ENCODE measurements around the gene WWOX. TPM values are rescaled to one million over a fixed set of nuclear protein-coding genes. Genes with fewer than 3 reads are reported as not detected.

WWOX gene
- polyA plus RNA-seq, 1 donor from 2014 or later = 25.6 TPM

DNA sequence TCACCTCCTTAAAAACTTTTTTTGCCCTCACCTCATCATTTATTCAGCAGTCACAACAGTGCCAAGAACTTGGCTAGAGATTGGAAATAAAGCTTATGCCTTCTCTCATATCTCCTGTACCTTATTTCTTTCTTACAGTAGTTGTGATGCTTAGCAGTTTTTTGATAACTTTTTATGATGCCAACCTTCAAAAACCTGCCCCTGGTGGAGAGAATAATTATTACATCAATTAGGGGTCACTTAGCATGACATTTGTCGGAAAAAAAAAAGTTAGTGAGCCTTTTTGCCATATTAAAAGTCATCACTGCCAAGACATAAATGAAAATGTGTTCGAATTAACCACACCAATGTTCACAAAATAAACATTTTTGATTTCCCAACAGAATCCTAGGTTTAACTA is 296.6 kb downstream of the WWOX start:
- H3K9me3 ChIP-seq (ENCODE audit: low read length) = peaks cover 3% of the 10 kb centered on the region
- TF ChIP-seq, protein P1, sequence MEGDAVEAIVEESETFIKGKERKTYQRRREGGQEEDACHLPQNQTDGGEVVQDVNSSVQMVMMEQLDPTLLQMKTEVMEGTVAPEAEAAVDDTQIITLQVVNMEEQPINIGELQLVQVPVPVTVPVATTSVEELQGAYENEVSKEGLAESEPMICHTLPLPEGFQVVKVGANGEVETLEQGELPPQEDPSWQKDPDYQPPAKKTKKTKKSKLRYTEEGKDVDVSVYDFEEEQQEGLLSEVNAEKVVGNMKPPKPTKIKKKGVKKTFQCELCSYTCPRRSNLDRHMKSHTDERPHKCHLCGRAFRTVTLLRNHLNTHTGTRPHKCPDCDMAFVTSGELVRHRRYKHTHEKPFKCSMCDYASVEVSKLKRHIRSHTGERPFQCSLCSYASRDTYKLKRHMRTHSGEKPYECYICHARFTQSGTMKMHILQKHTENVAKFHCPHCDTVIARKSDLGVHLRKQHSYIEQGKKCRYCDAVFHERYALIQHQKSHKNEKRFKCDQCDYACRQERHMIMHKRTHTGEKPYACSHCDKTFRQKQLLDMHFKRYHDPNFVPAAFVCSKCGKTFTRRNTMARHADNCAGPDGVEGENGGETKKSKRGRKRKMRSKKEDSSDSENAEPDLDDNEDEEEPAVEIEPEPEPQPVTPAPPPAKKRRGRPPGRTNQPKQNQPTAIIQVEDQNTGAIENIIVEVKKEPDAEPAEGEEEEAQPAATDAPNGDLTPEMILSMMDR (IDR thresholded peaks at IDR 0.05; ENCODE audit: poor library complexity, severe bottlenecking) = no peak
- H3K9ac ChIP-seq (ENCODE audit: low read length) = no peak overlapping the region
- H3K27ac ChIP-seq (ENCODE audit: low read length) = no peak overlapping the region
- H3K27me3 ChIP-seq (ENCODE audit: insufficient read depth, low read depth, low read length) = no peaks in the 10 kb centered on the region
- no peaks in the 10 kb centered on the region for H3K9me2 ChIP-seq (ENCODE audit: insufficient read depth, low read length)
- H3K79me2 ChIP-seq (replicated peaks; ENCODE audit: insufficient read depth, low read length) = no peaks in the 10 kb centered on the region
- no peak overlapping the region for H2AFZ ChIP-seq (ENCODE audit: low read depth, low read length)
- H3F3A ChIP-seq (ENCODE audit: insufficient read depth, low read length, poor library complexity, severe bottlenecking) = no peaks in the 10 kb centered on the region
- no peaks in the 10 kb centered on the region for H4K20me1 ChIP-seq (ENCODE audit: insufficient read depth)
- no peak overlapping the region for H3K4me2 ChIP-seq (ENCODE audit: low read length)
- H3K36me3 ChIP-seq (ENCODE audit: insufficient read depth, low read length) = no peaks in the 10 kb centered on the region
- no peak overlapping the region for H3K4me3 ChIP-seq (ENCODE audit: low read length)

DNA sequence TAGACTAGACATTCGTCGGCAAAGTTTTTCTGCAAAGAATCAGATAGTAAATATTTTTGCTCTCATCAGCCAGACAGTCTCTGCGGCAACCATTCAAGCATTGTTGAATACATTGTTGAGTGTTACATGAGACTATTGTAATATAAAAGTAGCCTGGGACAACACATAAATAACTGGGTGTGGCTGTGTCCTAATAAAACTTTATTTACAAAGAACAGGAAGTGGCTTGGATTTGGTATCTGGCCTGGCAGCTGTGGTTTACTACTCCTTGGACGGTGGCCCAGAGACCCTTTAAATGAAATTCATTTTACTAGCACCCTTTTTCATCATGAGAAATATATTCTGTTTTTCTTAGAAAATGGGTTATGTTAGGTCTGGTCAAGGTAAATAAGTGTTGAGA is 297.2 kb downstream of the WWOX start:
- Histone ChIP-seq H3K9me2 (ENCODE audit: insufficient read depth, low read length) (no peaks in the 10 kb centered on the region), H3K4me3 (ENCODE audit: low read length) (no peak overlapping the region), H3K79me2 (replicated peaks; ENCODE audit: insufficient read depth, low read length) (no peaks in the 10 kb centered on the region), H2AFZ (ENCODE audit: low read depth, low read length) (no peak overlapping the region), H3K9ac (ENCODE audit: low read length) (no peak overlapping the region), H3K27me3 (ENCODE audit: insufficient read depth, low read depth, low read length) (no peaks in the 10 kb centered on the region), H3F3A (ENCODE audit: insufficient read depth, low read length, poor library complexity, severe bottlenecking) (no peaks in the 10 kb centered on the region), H4K20me1 (ENCODE audit: insufficient read depth) (no peaks in the 10 kb centered on the region), H3K9me3 (ENCODE audit: low read length) (peaks cover 3% of the 10 kb centered on the region), H3K27ac (ENCODE audit: low read length) (no peak overlapping the region), H3K4me2 (ENCODE audit: low read length) (no peak overlapping the region), H3K36me3 (ENCODE audit: insufficient read depth, low read length) (no peaks in the 10 kb centered on the region)
- TF ChIP-seq POLR2AphosphoS5 (IDR thresholded peaks at IDR 0.05) (no peak), MXI1 (conservative IDR thresholded peaks at IDR 0.05; ENCODE audit: poor library complexity, severe bottlenecking) (no peak), EZH2 (IDR thresholded peaks at IDR 0.05; ENCODE audit: borderline replicate concordance, insufficient read depth, low read length, poor library complexity, severe bottlenecking) (no peak), TAF1 (IDR thresholded peaks at IDR 0.05; ENCODE audit: low read depth) (no peak), SMC3 (conservative IDR thresholded peaks at IDR 0.05; ENCODE audit: poor library complexity) (no peak), RAD21 (conservative IDR thresholded peaks at IDR 0.05) (no peak), EP300 (conservative IDR thresholded peaks at IDR 0.05; ENCODE audit: poor library complexity, severe bottlenecking) (no peak)
- TF ChIP-seq, protein P1 (IDR thresholded peaks at IDR 0.05; ENCODE audit: poor library complexity, severe bottlenecking) = no peak
- TF ChIP-seq, protein P2, sequence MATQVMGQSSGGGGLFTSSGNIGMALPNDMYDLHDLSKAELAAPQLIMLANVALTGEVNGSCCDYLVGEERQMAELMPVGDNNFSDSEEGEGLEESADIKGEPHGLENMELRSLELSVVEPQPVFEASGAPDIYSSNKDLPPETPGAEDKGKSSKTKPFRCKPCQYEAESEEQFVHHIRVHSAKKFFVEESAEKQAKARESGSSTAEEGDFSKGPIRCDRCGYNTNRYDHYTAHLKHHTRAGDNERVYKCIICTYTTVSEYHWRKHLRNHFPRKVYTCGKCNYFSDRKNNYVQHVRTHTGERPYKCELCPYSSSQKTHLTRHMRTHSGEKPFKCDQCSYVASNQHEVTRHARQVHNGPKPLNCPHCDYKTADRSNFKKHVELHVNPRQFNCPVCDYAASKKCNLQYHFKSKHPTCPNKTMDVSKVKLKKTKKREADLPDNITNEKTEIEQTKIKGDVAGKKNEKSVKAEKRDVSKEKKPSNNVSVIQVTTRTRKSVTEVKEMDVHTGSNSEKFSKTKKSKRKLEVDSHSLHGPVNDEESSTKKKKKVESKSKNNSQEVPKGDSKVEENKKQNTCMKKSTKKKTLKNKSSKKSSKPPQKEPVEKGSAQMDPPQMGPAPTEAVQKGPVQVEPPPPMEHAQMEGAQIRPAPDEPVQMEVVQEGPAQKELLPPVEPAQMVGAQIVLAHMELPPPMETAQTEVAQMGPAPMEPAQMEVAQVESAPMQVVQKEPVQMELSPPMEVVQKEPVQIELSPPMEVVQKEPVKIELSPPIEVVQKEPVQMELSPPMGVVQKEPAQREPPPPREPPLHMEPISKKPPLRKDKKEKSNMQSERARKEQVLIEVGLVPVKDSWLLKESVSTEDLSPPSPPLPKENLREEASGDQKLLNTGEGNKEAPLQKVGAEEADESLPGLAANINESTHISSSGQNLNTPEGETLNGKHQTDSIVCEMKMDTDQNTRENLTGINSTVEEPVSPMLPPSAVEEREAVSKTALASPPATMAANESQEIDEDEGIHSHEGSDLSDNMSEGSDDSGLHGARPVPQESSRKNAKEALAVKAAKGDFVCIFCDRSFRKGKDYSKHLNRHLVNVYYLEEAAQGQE (IDR thresholded peaks at IDR 0.05; ENCODE audit: borderline replicate concordance) = no peak

Data from neural cell (in vitro differentiated cells).